HG02884 (cell line): ENCODE measurements around the gene CCDC186.

Source experiments
- ATAC-seq: cut with Tn5 transposase; IDR thresholded peaks from one replicate; pipeline ENCODE4 v1.9.1; 2021; ENCODE audit warnings: mild to moderate bottlenecking, moderate library complexity; ENCODE audit not compliant: unreplicated experiment

CCDC186 gene

DNA sequence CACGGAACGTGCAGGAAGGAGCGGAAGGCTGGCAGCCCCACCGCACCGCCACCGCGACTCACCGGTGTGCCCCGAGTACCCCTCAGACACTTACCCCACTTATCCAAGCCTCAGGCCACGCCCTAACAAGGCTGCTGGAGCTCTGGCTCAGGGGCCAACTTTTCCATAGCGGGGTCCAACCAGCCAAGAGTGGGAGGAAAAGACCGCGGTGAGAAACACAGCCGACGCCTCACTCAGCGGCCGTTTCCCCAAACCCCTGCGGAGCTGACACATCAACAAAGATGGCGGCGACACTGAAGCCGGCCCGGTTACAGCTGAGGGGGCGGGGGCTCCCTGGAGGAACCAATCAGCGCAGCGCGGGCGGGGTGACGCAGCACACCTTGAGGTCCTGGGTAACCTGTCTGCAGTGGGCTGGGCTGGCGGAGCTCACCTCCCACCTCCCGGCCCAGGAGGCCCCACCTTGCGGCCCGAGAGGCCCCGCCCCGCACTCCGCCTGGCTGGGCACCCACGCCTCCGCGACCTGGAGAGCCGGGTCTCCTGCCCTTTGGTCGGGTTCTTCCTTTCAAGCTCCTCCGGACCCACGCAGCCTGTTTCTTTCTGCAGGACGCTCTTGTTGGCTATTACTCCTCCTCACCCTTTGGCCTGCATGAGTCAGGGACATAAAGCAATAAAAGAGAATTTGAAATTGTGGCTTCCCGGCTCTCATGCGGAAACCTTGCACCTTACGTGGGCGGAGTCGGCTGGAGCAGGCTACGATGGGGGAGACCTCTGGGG is at the start of gene CCDC186:
CCDC186 (minus strand) TSS at position 283 of the 774 bp plus-strand sequence. CDS start 10,935 bp downstream, outside the sequence.
- ATAC-seq = peak; percentile 99

- no peak for ATAC-seq
These were observed 49.1 kb upstream of the CCDC186 start for GRCh38 chr10:114223066-114223465.

- ATAC-seq = no peak
These were observed 47.2 kb upstream of the CCDC186 start for GRCh38 chr10:114221235-114221634.

DNA sequence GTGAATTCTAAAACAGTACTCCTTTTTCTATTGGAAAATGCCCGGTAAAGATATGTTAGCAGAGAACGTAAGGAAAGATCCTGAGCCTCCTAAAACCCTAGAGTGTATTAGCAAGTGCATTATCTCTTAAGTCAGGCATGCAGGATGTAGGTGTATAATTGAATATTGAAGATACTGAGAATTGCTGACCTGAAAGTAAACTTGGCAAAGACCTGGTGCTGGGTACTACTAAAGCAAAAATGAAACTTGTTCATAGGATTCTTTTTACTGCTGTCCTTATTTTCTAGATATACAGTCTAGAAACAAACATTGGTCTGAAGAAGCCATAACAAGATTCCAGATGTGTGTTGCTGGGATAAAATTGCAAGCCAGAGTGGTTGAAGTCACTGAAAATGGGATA is 46.3 kb upstream of the CCDC186 start:
- ATAC-seq = no peak

- no peak for ATAC-seq
These were observed 41.0 kb upstream of the CCDC186 start for GRCh38 chr10:114215033-114215432.

DNA sequence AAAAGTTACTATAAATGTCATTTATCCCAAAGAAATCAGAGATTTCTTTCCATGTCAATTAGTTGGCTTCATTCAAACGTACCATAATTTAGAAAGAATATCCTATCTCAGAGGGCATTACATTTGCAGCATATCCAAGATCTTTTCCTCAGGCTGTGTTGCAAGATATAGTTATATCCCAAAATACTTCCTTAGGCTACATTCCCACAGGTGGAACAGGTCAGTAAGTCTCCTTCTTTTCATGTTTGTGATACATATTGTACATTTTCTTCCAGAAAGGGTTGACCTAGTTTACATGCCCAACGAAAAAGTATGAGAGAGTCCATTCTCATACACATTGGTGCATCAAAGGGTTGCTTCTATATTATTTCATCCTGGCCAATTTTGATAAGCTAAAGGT is 38.1 kb upstream of the CCDC186 start:
- ATAC-seq = no peak

DNA sequence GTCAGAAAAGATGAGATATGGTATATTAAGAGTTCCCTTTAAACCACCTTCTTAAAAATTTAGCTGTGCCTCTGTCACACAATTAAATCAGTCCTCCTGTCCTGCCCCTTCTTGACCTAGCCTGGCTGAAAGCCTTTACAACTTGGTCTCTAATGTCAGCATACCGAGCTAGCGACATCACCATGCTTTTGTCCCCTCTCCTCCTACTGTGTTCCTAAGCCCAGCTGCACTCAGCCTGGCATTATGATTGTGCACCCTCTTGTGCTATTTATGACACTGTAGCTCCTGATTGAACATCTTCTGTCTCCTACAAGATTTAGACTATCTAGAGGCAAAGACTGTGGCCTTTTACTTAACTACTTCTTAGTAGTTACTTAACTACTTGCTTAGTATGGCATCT is 34.3 kb upstream of the CCDC186 start:
- ATAC-seq = no peak

GRCh38 chr10:114207349-114207748 is 33.3 kb upstream of the CCDC186 start:
- ATAC-seq = no peak

- no peak for ATAC-seq
These were observed 32.9 kb upstream of the CCDC186 start for GRCh38 chr10:114206902-114207301.

DNA sequence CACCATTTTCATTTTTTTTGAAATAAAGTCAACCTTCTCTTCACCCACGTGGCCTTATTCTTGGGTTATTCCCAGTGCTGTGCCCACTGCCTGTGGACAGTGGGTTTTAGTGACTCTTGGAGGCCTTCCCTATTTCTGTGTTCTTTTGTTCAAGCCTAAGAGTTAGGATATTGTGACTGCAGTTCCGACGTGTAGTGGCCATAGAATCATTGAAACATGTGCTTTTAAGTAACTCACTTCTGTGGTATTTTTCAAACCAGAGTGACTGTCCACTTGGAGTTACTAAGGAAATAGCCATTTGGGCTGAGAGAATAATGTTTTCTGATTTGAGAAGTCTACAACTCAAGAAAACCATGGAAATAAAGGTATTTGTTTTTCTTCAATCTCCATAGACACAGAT is 28.8 kb upstream of the CCDC186 start:
- ATAC-seq = no peak

DNA sequence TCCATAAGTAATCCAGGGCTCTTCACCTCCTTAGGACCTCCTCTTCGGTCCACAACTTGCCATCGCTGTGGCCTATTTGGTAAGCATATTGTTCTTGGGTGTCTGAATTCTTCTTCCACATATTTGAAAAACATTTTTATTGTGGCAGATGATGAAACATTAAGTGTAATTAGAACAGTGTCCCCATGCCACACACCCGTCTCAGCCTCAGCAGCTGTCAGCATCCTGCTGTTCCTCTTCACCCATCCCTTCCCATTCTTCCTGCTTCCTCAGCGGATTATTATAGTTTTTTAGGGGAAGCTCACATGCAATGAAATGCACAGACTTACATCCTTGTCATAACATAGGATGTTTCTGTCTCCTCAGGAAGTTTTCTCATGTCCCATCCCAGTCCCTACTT is 25.2 kb upstream of the CCDC186 start:
- ATAC-seq = no peak

- peak; percentile 96 for ATAC-seq
These were observed 21.1 kb upstream of the CCDC186 start for GRCh38 chr10:114195079-114195478.

DNA sequence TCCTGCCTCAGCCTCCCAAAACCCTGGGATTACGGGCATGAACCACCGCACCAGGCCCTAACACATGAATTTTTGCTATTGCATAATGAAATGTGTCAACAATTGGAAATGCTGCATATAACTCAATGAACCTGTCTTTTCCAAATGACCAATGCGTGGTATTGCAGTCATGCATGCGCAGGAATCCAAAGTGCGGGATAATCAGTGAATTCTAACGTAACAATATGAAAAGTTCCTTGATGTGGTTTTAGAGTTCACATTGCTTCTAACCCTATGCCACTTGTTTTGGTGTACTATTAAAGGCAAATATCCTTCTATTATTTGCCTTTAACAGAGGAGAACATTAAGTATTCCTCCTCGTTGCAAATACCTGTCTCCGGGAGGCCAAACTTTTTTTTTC is 15.7 kb upstream of the CCDC186 start:
- ATAC-seq = no peak

- no peak for ATAC-seq
These were observed 14.9 kb upstream of the CCDC186 start for GRCh38 chr10:114188900-114189299.

DNA sequence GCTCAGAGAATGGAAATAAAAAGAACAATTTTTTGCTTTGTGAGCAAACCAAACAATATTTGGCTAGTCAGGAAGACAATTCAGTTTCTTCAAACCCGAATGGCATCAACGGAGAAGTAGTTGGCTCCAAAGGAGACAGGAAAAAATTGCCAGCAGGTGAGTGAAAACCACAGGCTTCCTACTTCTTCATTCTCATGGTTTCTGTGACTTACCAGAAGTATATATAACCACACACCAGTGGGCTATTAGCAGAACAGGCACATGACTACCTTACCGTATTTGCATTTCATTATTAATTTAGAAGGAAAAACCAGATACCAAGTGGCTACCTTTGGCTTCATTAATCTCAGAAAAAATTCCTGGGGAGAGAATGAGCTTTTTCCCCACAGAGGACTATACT is 14.0 kb upstream of the CCDC186 start:
- ATAC-seq = peak; percentile 82

DNA sequence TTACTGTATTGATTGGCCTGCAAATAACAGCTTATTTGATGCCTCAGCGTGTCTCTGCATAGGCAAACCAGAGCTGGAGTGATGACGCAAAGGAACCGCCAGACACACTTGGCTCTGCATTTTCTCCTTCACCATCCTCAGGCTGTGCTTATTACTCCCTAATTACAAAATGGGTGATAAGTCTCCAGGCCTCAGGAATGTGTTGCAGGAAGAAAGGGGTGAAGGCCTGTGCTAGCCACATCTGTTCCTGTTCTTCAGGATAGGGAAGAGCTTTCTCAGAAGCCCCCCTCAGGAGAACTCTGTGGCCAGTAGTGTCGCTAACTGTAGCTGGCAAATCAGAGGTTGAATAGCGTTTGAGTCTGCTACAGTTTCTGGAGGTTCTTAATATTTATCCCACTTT is 10.3 kb upstream of the CCDC186 start:
- no peak for ATAC-seq

DNA sequence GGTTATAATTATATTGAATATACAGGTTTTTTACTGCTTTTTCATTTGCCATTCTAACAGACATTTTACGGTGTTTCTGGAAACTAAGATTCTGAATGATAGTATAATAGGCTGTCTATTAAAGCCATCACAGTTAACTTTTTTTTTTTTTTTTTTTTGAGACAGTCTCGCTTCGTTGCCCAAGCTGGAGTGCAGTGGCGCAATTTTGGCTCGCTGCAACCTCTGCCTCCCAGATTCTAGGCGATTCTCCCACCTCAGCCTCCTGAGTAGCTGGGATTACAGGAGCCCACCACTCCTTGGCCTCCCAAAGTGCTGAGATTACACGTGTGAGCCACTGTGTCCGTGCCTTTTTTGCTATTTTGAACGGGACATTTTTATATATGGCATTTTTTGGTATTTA is 9.6 kb upstream of the CCDC186 start:
- no peak for ATAC-seq

- ATAC-seq = no peak
These were observed 8.0 kb upstream of the CCDC186 start for GRCh38 chr10:114181971-114182370.

DNA sequence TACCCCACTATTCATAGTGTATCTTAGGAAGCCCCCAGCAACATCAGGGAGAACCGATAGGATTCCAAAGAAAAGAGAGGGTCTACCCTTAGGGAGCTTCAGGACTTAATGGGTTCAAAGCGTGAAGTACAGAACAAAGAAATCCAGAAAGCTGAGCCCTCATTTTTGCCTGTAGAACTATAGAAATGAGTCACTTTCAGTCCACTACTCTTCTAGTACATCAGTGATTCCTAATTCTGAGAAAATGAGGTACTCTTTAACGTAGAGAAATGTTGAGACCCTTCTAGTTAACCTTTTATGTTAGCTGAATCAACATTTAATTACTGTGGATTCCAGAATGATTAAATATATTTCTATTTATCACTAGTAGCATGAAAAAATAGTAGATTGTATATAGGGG is 6.9 kb upstream of the CCDC186 start:
- no peak for ATAC-seq

DNA sequence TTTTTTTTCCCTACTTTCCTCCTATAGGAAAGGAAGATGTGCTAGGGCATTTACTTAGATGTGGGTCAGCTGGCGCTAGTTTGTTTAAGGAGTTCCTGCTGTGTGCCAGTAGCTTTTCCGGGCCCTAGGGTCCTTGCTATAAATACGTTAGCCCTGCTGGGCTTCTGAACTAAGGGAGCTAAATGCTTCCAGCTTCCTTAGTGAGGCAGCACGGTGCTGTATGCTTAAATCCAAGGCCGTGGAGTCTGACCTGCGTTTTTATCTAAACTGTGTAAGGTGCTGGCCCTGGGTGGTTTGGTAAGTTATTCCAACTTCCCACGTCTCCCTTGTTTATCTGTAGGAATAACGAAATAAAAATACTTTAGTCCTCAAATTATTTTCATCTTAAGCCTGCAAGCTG is 5.7 kb upstream of the CCDC186 start:
- ATAC-seq = no peak

DNA sequence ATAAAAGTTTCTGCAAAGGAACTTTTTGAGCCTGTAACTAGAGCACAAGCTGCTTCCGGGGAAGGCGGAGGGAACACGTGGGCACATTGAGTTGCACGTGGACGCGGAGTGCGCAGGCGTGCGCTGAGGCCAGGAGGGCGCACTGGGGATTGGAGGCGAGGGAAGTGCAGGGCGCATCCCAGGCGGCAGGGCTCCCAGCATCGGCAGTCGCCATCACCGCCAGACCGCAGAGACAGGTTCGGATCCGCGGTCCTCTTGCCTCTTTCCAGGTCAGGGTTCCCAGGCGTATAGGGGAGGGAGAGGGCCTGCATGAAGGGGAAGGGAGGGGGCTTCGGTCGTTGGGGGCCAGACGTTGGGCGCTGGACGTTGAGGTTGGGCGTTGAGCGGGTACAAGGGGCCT is 5.1 kb upstream of the CCDC186 start, which contains the start of gene TDRD1:
TDRD1 (plus strand) TSS at position 206 of the 400 bp plus-strand sequence. CDS start 8,479 bp downstream, outside the sequence.
- no peak for ATAC-seq

DNA sequence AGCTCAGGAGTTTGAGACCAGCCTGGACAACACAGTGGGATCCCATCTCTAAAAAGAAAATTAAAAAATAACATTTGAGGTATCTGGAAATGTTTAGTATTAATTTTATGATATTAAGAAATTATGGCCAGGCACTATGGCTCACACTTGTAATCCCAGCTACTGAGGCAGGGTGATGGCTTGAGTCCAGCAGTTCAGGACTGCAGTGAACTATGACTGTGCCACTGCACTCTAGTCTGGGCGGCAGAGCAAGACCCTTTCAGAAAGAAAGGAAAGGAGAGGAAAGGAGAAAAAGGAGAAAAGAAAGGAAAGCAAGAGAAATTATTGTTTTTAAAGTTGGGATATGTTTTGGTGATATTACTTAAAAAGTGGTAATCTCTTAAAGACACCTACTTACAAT is 2.5 kb upstream of the CCDC186 start:
- ATAC-seq = no peak

DNA sequence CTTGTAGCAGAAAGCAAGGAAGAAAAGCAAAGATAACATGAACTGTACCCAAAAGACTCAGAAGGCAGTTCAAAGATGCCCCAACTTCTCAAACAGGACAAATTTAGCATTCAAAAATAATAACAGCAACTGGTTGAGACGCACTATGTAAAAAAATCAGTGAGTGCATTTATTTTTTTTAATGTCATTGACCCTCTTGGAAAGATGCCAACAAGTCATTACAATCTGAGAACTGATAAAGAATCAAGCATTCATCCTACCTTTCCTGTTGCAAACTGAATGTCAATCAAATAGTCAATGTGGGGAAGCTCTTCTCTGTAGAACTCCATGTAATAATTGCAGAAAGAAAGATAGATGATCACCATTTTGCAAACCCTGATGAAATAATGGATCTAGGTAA is 1.7 kb upstream of the CCDC186 start:
- no peak for ATAC-seq
